Esophagus muscularis mucosa (tissue), 4 donors: ENCODE results near the gene ATP11A. TPM values are rescaled to one million over a fixed set of nuclear protein-coding genes. Genes with fewer than 3 reads are reported as not detected.

Experiments used
- DNase-seq: peaks from one replicate; pipeline ENCODE4 v3.0.0-alpha.2; 2017; ENCODE audit errors: extremely low spot score
- H3K27ac ChIP-seq, 4 donors: fragments of 200-600 bp; sonication (generic); replicated peaks in 1 of 4; 1 replicate in 3 of 4; 2 replicates in 1 of 4; pipeline ENCODE4 v1.5.1; 2016 to 2019; ENCODE audit warnings: mild to moderate bottlenecking in 1 of 4
- H3K27me3 ChIP-seq, 4 donors: fragments of 200-600 bp; sonication (generic); one replicate each; pipeline versions ENCODE4 v1.5.1 to v1.6.0; 2016 to 2019
- H3K36me3 ChIP-seq, 4 donors: fragments of 200-600 bp; sonication (generic); one replicate each; pipeline ENCODE4 v1.5.1; 2016 to 2019
- H3K4me1 ChIP-seq, 4 donors: fragments of 200-600 bp; sonication (generic); one replicate each; pipeline ENCODE4 v1.5.1; 2016 to 2019
- H3K4me3 ChIP-seq, 4 donors: fragments of 200-600 bp; sonication (generic); 1 replicate in 2 of 4; 2 replicates in 2 of 4; pipeline ENCODE4 v1.5.1; 2016 to 2019; ENCODE audit warnings: mild to moderate bottlenecking in 4 of 4, moderate library complexity in 1 of 4
- H3K9me3 ChIP-seq, 4 donors: fragments of 200-600 bp; sonication (generic); 1 replicate in 3 of 4; 2 replicates in 1 of 4; pipeline ENCODE4 v1.5.1; 2016 to 2019
- EP300 ChIP-seq: sonication (generic); formaldehyde crosslinking; IDR thresholded peaks from one replicate; pipeline ENCODE4 v1.6.1; 2017; ENCODE audit warnings: antibody characterized with exemption
- POLR2A ChIP-seq: fragments of 450-650 bp; IDR thresholded peaks from one replicate; pipeline ENCODE4 v1.6.1; 2017; ENCODE audit warnings: antibody characterized with exemption, moderate library complexity, mild to moderate bottlenecking, low read depth
- POLR2AphosphoS5 ChIP-seq, 2 donors: sonication (generic); formaldehyde crosslinking; IDR thresholded peaks; one replicate each; pipeline ENCODE4 v1.6.1; 2017; ENCODE audit warnings: antibody characterized with exemption in 2 of 2
- WGBS: methylation state at CpG from one replicate; pipeline ENCODE4 v1.1.5; 2018; 5-methylcytosine and 5-hydroxymethylcytosine counted together
- intact Hi-C: fragments of 100-400 bp; cut with DNase I; formaldehyde crosslinking; loops from one replicate; pipeline ENCODE4 v1.15.1; 2023
- total RNA-seq, 4 donors: library from RNA; depleted of rRNA; stranded (reverse); fragments of >200 nt; gene quantifications; one replicate each; pipeline versions ENCODE4 v1.1.0 to v1.2.1, GENCODE V29; 2016
- TF ChIP-seq, protein P1 (sequence below), 3 experiments: fragments of 200-600 bp in 2 of 3; fragments of 450-650 bp in 1 of 3; sonication (generic) in 2 of 3; IDR thresholded peaks; one replicate each; pipeline ENCODE4 v1.5.1; 2017 to 2019; ENCODE audit warnings: antibody characterized with exemption in 3 of 3, mild to moderate bottlenecking in 2 of 3, moderate library complexity in 1 of 3

Gene ATP11A
- total RNA-seq, 4 donors from 2014 or later, result 11.2 to 27.8 (median 14.3) TPM

DNA sequence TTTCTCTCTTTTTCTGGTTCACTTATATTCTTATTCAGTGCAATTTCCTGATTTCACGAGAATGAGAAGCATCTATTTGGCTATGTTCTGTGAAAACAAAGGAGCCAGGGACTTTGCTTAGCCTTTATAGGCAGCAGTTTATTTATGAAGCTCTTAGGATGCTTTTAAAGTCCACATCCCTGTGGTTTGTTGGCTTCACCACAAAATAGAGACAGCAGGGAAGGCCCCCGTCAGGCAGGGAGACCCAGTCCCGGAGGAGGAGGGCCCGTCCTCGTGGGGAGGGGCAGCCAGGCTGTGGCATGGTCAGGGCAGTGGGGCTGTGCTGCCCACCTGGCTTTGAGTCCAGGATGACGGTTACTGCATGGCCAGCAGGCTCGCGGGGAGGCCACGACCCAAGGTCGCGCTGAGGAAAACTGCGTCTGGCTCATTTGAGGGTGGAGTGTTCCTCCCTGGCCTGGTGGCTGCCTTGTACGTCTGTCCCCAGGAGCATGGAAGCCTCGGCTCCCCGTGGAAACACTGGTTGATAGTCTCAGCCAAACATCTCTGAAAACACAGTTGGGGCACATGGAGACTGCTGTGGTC lies 92.7 kb downstream of the ATP11A start:
- TF ChIP-seq EP300 (no peak), POLR2A (no peak), POLR2AphosphoS5 (IDR thresholded peaks at IDR 0.05) (no peak)
- TF ChIP-seq, protein P1, sequence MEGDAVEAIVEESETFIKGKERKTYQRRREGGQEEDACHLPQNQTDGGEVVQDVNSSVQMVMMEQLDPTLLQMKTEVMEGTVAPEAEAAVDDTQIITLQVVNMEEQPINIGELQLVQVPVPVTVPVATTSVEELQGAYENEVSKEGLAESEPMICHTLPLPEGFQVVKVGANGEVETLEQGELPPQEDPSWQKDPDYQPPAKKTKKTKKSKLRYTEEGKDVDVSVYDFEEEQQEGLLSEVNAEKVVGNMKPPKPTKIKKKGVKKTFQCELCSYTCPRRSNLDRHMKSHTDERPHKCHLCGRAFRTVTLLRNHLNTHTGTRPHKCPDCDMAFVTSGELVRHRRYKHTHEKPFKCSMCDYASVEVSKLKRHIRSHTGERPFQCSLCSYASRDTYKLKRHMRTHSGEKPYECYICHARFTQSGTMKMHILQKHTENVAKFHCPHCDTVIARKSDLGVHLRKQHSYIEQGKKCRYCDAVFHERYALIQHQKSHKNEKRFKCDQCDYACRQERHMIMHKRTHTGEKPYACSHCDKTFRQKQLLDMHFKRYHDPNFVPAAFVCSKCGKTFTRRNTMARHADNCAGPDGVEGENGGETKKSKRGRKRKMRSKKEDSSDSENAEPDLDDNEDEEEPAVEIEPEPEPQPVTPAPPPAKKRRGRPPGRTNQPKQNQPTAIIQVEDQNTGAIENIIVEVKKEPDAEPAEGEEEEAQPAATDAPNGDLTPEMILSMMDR (IDR thresholded peaks at IDR 0.05), result no peak
- Histone ChIP-seq H3K36me3 (peaks cover 0 to 18% (median 11%) of the 10 kb centered on the region in 4 donors), H3K27me3 (no peaks in the 10 kb centered on the region), H3K4me3 (no peak overlapping the region), H3K27ac (peak overlapping the region; percentile 13 to 73 (median 44)), H3K9me3 (no peaks in the 10 kb centered on the region), H3K4me1 (peaks cover 17 to 29% (median 23%) of the 10 kb centered on the region in 4 donors)
- intact Hi-C loops, result no loop called here
- WGBS, result 76% methylated on average over 12 of the region's 15 CpGs
- DNase-seq, result no peak

DNA sequence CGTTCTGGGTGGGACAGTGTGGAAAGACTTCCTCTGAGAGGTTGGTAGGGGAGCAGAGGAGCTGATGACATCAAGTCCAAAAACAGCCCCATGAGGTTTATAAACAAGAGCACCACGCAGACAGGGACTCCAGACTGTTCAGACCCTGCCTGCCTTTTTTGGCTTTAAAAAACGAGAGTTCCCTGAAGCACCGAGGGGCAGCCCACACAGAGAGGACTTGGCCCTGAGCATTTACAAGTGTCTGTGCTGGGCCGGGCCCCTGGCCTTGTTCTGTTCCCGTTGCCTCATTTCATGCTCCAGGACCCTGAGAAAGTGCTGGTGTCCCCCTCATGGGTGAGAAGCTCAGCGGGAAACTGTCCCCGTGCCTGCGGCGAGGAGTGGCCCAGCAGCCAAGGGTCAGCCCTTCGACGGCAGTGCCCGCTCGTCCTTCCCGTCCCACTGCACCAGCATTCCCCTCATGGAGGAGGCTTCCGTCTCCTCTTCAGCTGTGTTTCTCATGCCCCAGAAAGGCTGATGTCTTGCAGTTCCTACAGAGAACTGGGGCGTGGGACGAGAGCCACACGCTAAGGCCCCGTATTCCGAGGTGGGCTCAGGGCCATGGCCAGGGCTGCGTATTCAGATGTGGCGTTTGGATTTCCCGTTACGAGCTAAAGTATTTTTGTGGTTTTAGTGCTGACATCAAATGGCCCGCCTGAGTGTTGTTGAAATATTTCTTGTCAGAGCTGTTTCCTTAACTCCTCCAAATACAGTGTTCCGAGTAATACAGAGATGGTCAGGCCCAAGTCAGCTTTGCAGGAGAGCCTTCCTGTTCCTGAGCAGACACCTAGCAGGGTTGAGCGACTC lies 93.5 kb downstream of the ATP11A start:
- Histone ChIP-seq H3K9me3 (no peaks in the 10 kb centered on the region), H3K27ac (peak overlapping the region; percentile 37 to 73 (median 64)), H3K27me3 (no peaks in the 10 kb centered on the region), H3K4me3 (no peak overlapping the region), H3K36me3 (peaks cover 4 to 26% (median 15%) of the 10 kb centered on the region in 4 donors), H3K4me1 (peaks cover 13 to 29% (median 22%) of the 10 kb centered on the region in 4 donors)
- TF ChIP-seq EP300, result no peak
- TF ChIP-seq, protein P1 (IDR thresholded peaks at IDR 0.05), result no peak
- no peak for TF ChIP-seq POLR2AphosphoS5 (IDR thresholded peaks at IDR 0.05)
- no peak for TF ChIP-seq POLR2A
- WGBS, result 53% methylated on average over 22 of the region's 28 CpGs
- no peak for DNase-seq
- intact Hi-C loops, result no loop called here

DNA sequence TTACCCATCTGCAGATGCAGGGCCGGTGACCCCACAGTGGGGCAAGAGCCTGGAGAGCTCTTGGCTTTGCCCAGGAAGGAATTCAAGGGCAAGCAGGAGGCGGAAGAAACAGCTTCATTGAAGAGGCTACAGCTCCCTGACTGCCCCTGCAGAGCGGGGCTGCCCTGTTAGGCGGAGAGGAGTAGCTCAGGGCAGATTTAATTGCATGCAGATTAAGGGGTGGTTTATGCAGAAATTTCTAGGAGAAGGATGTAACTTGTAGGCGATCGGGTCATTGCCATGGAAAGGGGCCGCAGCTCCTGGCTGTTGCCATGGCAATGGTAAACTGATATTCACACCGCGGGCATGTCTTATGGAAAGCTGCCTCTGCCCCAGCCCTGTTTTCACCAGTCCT lies 94.1 kb downstream of the ATP11A start:
- Histone ChIP-seq H3K27ac (peak overlapping the region in 2 of 4 donors; percentile 65 to 73), H3K4me1 (peaks cover 13 to 29% (median 22%) of the 10 kb centered on the region in 4 donors), H3K4me3 (no peak overlapping the region), H3K27me3 (no peaks in the 10 kb centered on the region), H3K9me3 (no peaks in the 10 kb centered on the region), H3K36me3 (peaks cover 4 to 32% (median 17%) of the 10 kb centered on the region in 4 donors)
- 89% methylated on average over 8 of the region's 9 CpGs for WGBS
- DNase-seq, result no peak
- intact Hi-C loops, result no loop called here
- TF ChIP-seq POLR2A (no peak), POLR2AphosphoS5 (IDR thresholded peaks at IDR 0.05) (no peak), EP300 (no peak)
- TF ChIP-seq, protein P1 (IDR thresholded peaks at IDR 0.05), result no peak

DNA sequence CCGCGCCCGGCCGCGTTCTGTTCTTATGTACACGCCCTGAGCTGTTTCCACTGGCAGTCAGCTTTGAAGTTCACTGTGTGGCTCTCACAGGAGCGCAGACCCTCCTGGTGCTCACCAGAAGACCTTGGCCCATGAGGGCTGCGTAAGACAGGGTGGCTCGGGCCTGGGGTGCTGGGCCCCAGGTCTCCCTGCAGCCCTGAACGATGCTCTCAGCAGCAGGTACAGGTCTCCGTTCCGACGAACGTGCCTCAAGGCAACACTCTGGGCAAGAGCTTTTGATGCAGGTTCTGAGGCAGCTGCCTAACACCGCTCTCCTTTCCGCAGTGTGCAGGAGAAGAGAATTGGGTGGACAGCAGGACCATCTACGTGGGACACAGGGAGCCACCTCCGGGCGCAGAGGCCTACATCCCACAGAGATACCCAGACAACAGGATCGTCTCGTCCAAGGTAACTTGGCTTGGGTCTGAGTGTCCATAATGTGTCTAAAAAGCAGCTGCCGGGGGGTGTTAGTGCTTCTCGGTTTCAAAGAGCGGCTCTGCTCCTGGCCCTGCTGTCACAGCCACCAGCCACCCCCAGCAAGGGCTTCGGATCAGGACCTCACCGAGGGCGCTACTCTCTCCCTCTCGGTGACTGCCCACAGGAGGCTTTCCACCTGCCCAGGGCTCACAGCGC lies 95.1 kb downstream of the ATP11A start:
- no peaks in the 10 kb centered on the region for H3K27me3 ChIP-seq
- H3K9me3 ChIP-seq, result no peaks in the 10 kb centered on the region
- TF ChIP-seq POLR2AphosphoS5 (IDR thresholded peaks at IDR 0.05) (no peak), EP300 (no peak), POLR2A (no peak)
- TF ChIP-seq, protein P1 (IDR thresholded peaks at IDR 0.05), result no peak
- 96% methylated on average over 27 of the region's 29 CpGs for WGBS
- no peak overlapping the region for H3K27ac ChIP-seq
- H3K4me1 ChIP-seq, result peaks cover 13 to 29% (median 22%) of the 10 kb centered on the region in 4 donors
- peaks cover 4 to 39% (median 21%) of the 10 kb centered on the region in 4 donors for H3K36me3 ChIP-seq
- no peak overlapping the region for H3K4me3 ChIP-seq
- DNase-seq, result no peak
- intact Hi-C loops, result no loop called here
